ENCODE measurements around the gene FBXW8. TPM values are rescaled to one million over a fixed set of nuclear protein-coding genes. Genes with fewer than 3 reads are reported as not detected.
A peak's percentile ranks its signal among the peaks of the same experiment; 100 is the strongest.

Gene FBXW8
- total and polyA plus RNA-seq, 8 donors = 3.6 to 9.6 (median 8.3) TPM

DNA sequence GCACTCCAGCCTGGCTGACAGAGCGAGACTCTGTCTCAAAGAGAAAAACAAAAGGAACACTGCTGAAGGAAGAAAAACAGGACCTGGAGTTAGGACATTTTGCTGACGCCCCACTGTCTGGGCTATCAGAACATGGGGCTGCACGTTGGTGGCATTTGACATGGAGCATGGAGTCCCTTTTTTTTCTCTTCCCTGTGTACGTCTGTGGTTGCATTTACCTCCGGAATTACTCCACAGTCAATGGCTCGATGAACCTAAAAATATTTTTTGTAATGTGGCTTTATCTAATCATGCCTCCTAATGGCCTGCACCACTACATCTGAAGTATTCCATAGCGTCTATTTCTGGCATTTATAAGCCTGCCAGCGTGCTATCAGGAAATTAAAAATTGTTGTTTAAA, 157.7 kb downstream of the FBXW8 start:
- 89 to 91% methylated on average over 8 of the region's 8 CpGs for WGBS, 2 donors
- TF ChIP-seq, protein P1, sequence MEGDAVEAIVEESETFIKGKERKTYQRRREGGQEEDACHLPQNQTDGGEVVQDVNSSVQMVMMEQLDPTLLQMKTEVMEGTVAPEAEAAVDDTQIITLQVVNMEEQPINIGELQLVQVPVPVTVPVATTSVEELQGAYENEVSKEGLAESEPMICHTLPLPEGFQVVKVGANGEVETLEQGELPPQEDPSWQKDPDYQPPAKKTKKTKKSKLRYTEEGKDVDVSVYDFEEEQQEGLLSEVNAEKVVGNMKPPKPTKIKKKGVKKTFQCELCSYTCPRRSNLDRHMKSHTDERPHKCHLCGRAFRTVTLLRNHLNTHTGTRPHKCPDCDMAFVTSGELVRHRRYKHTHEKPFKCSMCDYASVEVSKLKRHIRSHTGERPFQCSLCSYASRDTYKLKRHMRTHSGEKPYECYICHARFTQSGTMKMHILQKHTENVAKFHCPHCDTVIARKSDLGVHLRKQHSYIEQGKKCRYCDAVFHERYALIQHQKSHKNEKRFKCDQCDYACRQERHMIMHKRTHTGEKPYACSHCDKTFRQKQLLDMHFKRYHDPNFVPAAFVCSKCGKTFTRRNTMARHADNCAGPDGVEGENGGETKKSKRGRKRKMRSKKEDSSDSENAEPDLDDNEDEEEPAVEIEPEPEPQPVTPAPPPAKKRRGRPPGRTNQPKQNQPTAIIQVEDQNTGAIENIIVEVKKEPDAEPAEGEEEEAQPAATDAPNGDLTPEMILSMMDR (IDR thresholded peaks at IDR 0.05) = no peak
- Histone ChIP-seq H3K4me1 (peaks cover 0 to 6% (median 6%) of the 10 kb centered on the region in 3 donors), H3K27ac (no peak overlapping the region), H3K9me3 (no peaks in the 10 kb centered on the region), H3K27me3 (no peaks in the 10 kb centered on the region), H3K36me3 (peaks cover 0 to 3% (median 0%) of the 10 kb centered on the region in 3 donors), H3K4me3 (no peak overlapping the region)
- DNase-seq (no peak), FAIRE-seq (no peak), ATAC-seq (no peak)
- intact Hi-C loops (cut with DNase I) = no loop called here

DNA sequence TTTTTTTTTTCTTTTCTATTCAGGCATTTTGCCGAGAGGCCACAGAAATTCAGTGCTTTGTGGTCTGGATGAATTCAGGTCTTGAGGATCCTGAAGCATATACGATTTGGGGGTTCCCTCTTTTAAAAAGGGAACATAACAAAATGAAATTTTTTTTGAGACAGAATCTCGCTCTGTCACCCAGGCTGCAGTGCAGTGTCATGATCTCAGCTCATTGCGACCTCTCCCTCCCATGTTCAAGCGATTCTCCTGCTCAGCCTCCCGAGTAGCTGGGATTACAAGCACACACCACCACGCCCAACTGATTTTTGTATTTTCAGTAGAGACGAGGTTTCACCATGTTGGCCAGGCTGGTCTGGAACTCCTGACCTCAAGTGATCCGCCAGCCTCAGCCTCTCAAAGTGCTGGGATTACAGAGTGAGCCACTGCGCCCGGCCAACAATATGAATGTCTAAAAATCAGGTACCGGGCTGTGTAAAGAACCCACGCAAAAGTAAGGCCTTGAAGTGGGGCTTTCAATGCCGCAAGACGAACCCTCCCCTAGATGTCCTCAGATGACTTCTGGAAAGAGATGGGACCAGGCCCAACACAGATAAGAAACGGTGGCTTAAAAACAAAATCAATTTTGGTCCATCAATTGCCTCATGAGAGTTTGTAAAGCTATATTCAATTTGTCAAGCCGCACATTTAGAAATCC, 158.5 kb downstream of the FBXW8 start:
- ATAC-seq (peak in 2 of 4 donors; percentile 32 to 33), FAIRE-seq (no peak), DNase-seq (peak in 1 of 6 donors; percentile 0)
- Histone ChIP-seq H3K27me3 (no peaks in the 10 kb centered on the region), H3K36me3 (peaks cover 0 to 3% (median 0%) of the 10 kb centered on the region in 3 donors), H3K9me3 (no peaks in the 10 kb centered on the region), H3K27ac (peak overlapping the region in 1 of 4 donors; percentile 28), H3K4me1 (peaks cover 0 to 6% (median 6%) of the 10 kb centered on the region in 3 donors), H3K4me3 (no peak overlapping the region)
- 58 to 61% methylated on average over 17 of the region's 17 CpGs for WGBS, 2 donors
- TF ChIP-seq, protein P1 (IDR thresholded peaks at IDR 0.05) = no peak
- intact Hi-C loops (cut with DNase I) = no loop called here

DNA sequence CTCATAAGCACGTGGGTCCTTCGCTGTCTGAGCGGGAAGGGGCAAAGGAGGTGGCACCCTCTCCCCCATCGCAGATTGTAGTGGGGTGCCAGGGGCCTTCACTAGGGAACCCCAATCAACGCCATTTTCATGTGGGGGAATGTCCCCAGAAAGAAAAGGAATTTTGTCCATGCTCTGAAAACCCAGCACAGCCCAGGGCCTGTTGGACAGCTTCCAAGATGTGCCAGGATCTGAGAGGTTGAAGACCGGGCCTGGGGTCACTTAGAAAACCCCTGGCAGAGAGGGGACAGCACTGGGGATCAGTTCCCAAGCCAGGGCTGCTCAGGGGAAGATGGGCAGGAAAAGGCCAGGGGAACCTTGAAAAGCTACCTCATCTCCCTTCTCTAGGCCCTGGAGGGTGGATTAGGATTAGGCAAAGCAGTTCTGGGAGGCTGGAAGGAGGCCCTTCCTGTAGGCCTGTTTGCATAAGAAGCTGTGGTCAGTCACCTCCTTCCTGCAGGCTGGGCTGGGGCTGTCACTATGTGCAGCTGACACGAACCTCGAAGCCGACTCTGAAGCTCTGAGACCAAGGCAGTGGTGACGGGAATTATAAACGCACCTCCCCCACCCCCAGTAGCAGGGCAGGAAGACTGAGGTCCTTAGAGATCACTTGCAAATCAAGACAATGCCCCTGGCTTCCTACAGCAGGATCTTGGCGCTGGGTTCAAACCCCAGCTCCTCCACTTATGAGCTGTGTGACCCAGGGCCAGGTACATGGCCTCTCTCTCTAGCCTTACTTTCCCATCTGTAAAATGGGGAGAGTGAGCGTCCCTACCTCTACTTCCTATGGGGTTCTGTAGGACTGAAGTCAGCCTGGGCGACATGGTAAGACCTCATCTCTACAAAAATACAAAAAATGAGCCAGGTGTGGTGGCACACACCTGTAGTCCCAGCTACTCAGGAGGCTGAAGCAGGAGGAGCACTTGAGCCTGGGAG, 159.5 kb downstream of the FBXW8 start:
- FAIRE-seq = no peak
- TF ChIP-seq, protein P1 (IDR thresholded peaks at IDR 0.05) = no peak
- WGBS, 2 donors = 77 to 79% methylated on average over 14 of the region's 14 CpGs
- peak in 1 of 6 donors; percentile 15 for DNase-seq
- ATAC-seq = peak in 3 of 4 donors; percentile 21 to 72 (median 67)
- H3K4me3 ChIP-seq = no peak overlapping the region
- intact Hi-C loops (cut with DNase I) = no loop called here
- H3K36me3 ChIP-seq = peaks cover 0 to 3% (median 3%) of the 10 kb centered on the region in 3 donors
- no peaks in the 10 kb centered on the region for H3K9me3 ChIP-seq
- H3K27ac ChIP-seq = peak overlapping the region in 2 of 4 donors; percentile 28 to 38
- H3K4me1 ChIP-seq = peaks cover 0 to 6% (median 6%) of the 10 kb centered on the region in 3 donors
- no peaks in the 10 kb centered on the region for H3K27me3 ChIP-seq

DNA sequence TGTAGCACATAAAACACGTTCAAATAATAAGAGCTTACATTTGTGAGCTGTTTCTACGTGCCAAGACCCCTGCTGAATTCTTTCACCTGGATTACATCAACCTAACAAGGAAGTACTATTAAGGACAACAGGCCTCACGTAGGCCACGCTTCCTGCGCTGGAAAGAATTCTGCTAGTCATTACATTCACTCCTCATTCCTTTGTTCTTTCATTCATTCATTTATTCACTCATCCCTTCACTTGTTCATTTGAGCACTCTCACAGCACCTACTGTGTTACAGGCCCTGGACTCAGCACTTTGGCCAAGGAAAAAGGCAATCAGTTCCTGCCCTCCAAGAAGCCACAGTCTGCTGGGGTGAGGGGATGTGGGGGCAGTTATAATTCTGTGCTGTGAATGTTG, 160.3 kb downstream of the FBXW8 start:
- H3K36me3 ChIP-seq = peaks cover 0 to 3% (median 3%) of the 10 kb centered on the region in 3 donors
- no peak for ATAC-seq
- DNase-seq = peak in 1 of 6 donors; percentile 3
- 74 to 87% methylated on average over 5 of the region's 5 CpGs for WGBS, 2 donors
- H3K27me3 ChIP-seq = no peaks in the 10 kb centered on the region
- H3K9me3 ChIP-seq = no peaks in the 10 kb centered on the region
- no peak for FAIRE-seq
- intact Hi-C loops (cut with DNase I) = no loop called here
- H3K27ac ChIP-seq = no peak overlapping the region
- TF ChIP-seq, protein P1 (IDR thresholded peaks at IDR 0.05) = no peak
- H3K4me3 ChIP-seq = no peak overlapping the region
- peaks cover 0 to 6% (median 6%) of the 10 kb centered on the region in 3 donors for H3K4me1 ChIP-seq

Measured in pancreas (tissue), 10 donors.